Activated CD8-positive, alpha-beta memory T cell treated with anti-CD3 and anti-CD28 coated beads for 36 hours (primary cell): Measurements from ENCODE around the gene HAUS7. TPM values are rescaled to one million over a fixed set of nuclear protein-coding genes. Genes with fewer than 3 reads are reported as not detected.

Experiments
- CTCF ChIA-PET: fragments of 350-600 bp; sonication (Branson Sonifier 250); formaldehyde crosslinking; loops from one replicate; lab custom pipeline; 2021; ENCODE audit warnings: antibody characterized with exemption; lab: Charles Lee
- POLR2A ChIA-PET: fragments of 350-600 bp; sonication (Branson Sonifier 250); formaldehyde crosslinking; loops from one replicate; lab custom pipeline; 2021; ENCODE audit warnings: antibody characterized with exemption; lab: Charles Lee
- total RNA-seq, 2 experiments: library from RNA; stranded (reverse); gene quantifications; one replicate each; pipeline ENCODE4 v1.2.3, GENCODE V29; 2021

HAUS7 gene
- total RNA-seq, 2 experiments from 2014 or later, result 69.2 to 72.2 TPM

DNA sequence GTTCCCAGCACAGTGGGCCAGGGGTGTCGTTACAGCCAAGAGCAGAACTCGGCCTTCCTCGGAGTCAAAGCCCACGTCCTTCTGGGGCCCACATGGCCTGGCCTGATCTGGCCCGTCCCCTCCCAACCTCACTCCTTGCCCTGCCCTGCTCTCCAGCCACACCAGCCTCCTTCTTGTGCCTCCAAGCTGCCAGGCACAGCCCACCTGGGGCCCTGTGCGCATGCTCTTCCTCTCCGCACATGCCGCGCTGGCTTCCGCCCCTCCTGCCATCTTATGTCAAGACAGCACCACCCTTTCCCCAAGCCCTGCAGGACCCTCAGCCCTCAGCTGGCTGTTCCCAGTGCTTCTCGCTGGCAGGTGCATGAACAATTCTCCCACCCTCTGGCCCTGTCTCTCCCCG, 6.8 kb downstream of the HAUS7 start:
- ChIA-PET CTCF (no interaction called here), POLR2A (no interaction called here)

DNA sequence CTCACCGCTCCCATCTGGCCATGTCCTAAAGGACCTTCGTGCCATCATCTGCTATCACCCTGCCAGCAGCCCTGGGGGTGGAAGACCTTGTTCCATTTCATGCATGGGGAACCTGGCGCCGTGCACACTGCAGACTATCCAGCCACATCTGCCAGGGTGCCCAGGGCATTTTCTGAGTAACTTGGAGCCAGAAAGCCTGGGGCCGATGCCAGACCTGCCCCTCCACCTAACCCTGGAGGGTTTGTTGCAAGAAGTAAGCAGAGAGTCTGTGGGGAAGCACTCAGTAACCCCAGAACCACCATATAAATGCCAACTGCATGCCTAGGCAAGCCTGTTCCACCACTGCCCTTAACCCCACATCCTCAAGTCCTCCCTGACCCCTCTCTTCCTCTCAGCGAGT, 7.3 kb downstream of the HAUS7 start:
- ChIA-PET POLR2A (no interaction called here), CTCF (no interaction called here)

DNA sequence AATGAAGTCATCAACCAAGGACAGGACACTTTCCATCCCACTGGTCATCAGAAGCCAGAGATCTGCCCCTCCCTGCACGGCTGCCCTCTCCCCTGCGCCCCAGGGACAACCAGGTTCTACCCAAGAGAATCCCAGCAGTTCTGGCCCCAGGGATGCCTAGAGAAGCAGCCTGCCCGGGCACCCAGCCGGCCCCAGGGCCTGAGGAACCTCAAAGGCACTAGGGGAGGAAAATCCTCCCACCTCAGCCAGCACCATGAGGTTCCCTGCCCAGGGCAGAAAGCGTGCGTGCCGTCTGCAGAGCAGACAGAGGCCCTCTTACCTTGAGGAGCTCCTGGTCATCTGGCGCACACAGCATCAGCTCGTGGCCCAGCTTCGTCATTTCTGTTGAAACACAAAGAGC, 8.1 kb downstream of the HAUS7 start:
- ChIA-PET CTCF (no interaction called here), POLR2A (no interaction called here)

DNA sequence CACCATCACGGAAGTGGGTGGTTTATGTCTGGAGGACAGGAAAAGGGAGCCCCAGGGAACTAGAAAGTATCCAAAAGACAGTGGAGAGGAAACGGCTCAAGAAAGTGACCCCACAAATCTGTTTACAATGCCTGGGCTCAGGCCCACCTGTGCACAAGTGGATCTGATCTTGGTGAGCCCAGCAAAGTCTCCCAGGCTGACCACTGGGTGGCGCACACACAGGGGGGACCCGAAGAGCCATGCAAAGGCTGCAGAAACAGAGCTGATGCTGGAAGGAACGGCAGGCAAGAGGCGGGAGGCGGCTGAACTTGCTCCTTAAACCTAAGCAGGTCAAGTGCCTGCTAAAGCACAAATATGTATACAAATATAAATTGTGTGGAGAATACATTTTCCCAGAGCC, 9.6 kb downstream of the HAUS7 start:
- CTCF ChIA-PET, result interaction anchor here (0.6 to 1.6 kb wide), 2 partner anchors 9 to 46 kb away, joined by 3 to 16 read pairs; partner anchors contain the start of gene HAUS7
- POLR2A ChIA-PET, result interaction anchor here (0.7 kb wide), 1 partner anchor 1081 kb away, joined by 7 read pairs; no protein-coding TSS in a partner anchor

DNA sequence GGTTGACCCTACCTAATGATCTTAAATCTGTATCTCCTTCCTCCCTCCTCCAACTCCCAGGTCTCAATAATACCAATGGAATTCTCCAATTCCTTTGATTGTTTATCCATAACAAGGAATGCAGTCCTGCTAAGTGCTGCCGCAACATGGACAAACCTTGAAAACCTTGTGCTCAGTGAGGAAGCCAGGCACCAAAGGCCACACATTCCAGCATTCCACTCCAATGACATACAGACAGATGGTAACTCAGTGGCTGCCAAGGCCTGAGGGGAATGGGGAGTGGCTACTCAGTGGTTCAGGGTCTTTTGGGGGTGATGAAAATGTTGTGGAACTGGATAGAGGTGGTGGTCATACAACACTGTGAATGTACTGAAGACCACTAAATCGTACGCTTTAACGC, 10.4 kb downstream of the HAUS7 start:
- CTCF ChIA-PET, result interaction anchor here (1.6 kb wide), 1 partner anchor 47 kb away, joined by 16 read pairs; no protein-coding TSS in a partner anchor
- POLR2A ChIA-PET, result no interaction called here

DNA sequence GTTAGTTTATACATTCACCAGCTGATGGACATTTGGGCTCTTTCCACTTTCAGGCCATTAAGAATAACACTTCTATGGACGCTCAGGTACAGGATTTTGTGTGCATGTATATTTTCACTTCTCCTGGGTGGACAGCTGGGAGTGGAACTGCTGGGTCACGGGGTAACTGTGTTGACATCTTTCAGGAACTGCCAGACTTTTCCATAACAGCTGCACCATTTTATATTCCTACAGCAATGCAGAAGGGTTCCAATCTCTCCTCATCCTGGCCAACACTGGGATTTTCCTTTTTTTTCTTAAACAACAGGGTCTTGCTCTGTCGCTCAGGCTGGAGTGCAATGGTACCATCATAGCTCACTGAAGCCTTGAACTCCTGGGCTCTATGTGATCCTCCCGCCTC, 11.9 kb downstream of the HAUS7 start:
- ChIA-PET POLR2A (no interaction called here), CTCF (no interaction called here)

DNA sequence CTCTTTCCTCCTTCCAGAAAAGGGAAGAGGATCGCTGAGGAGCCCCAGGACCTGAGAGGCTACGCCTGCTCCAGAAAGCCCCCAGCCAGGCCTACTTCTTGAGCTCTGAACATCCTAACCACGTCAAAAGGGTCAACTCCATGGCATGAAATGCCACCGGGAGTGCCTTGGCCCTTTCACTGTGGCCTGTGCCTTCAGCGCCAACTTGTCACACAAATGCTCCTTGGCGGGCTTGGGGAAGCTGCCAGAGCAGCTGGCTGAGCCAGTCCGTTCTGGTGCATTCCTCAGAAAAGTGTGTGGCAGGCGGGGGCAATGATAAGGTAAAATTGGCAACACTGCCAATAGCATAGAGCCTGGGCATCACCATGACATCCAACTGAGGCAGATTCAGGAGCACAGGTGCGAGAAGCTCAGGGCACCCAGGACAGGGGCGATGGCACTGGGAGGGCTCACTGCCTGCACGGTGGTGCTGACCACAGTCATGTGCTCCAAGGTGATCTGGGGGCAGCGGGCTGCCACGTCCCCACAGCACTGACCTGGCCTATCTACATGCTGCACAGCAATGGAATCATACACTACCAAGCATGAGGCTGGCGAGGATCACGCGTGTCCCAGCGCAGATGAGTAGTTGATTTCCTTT, 12.4 kb downstream of the HAUS7 start:
- ChIA-PET POLR2A (no interaction called here), CTCF (no interaction called here)

DNA sequence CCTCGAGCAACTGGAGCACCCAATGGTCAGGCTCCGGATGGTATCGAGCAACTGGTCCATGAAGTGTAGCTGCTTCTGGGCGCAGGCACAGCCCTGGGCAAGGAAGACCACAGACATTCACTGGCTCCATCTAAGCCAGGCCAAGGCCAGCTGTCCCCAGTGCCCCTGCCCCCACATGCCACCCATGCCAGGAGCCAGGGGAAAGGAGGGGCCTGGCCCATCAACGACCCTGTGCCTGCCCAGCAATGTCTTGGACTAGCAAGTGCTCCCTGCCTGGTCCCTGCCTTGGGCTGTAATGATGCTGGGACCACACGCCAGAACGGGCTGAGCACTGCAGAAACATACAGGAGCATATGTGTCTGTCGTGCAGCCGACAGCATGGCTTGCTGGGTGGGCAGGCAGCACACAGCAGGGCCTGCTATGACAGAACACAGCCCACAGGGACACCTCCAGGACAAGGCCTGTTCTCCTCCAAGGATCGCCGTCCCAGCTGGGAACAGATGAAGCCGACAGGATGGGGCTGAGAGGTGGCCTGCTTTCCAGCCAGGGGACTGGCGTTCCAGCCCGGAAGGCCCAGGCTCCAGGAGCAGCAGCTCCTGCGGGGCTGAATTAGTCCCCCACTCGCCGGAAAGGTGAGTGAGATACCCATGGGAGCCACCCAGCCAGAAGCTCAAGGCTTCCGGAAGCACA, 13.1 kb downstream of the HAUS7 start:
- ChIA-PET CTCF (no interaction called here), POLR2A (interaction anchor here (0.5 kb wide), 1 partner anchor 16 kb away, joined by 3 read pairs; no protein-coding TSS in a partner anchor)

DNA sequence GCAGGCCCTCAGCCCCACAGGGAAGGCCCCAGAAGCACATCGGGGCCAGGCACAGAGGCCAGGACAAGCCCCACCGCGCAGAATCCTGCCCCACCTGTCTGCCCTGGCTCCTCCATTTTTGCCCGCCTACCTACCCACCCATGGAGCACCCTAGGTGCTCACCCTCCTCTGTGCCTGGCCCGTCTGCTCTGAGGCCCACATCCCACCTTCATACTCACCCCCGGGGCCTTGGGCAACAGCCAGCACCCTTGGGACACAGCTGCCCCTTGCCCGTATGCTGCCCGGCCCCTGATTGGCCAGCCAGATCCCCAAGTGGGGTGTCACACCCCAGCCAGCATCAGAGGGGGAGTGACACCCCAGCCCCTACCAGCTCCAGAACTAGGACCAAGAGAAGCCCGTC, 13.7 kb downstream of the HAUS7 start:
- ChIA-PET CTCF (no interaction called here), POLR2A (interaction anchor here (0.5 kb wide), 1 partner anchor 17 kb away, joined by 3 read pairs; no protein-coding TSS in a partner anchor)

DNA sequence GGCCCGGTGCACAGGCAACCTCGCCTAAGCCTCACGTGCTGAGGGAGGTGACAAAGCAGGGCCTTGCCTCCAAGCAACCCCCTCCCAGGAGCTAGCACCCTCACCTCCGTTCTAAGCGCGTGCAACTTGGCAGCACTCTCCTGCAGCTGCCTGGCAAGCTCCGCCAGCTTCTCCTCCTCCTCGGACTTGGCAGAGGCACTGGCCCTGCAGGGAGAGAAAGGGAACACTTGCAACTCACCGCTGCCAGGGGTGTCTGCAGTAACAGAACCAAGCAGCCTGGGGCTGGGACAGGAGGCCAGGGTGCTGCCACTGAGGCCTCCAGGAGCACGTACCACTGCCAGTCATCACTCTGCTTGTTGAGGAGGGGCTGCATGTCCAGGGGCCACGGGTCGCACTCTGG, 14.2 kb downstream of the HAUS7 start:
- ChIA-PET CTCF (no interaction called here), POLR2A (no interaction called here)

DNA sequence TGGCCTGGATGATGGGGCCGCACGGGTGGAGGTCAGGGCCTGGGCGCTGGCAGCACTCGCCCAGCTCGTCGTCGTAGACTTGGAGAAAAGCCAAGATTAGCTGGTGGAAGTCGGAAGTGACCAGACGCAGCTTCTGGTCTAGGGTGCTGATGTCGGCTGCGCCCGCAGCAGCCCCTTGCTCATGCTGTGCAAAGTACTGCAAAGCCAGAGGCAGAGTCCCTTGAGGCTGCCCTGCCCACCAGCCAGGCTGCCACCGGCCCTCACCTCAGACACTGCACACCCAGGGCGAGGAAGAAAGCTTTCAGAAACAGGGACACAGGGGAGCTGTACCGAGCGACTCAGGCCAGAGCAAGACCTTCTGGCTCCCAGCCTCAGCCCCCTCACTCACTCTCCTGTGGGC, 14.8 kb downstream of the HAUS7 start:
- CTCF ChIA-PET, result no interaction called here
- POLR2A ChIA-PET, result no interaction called here

DNA sequence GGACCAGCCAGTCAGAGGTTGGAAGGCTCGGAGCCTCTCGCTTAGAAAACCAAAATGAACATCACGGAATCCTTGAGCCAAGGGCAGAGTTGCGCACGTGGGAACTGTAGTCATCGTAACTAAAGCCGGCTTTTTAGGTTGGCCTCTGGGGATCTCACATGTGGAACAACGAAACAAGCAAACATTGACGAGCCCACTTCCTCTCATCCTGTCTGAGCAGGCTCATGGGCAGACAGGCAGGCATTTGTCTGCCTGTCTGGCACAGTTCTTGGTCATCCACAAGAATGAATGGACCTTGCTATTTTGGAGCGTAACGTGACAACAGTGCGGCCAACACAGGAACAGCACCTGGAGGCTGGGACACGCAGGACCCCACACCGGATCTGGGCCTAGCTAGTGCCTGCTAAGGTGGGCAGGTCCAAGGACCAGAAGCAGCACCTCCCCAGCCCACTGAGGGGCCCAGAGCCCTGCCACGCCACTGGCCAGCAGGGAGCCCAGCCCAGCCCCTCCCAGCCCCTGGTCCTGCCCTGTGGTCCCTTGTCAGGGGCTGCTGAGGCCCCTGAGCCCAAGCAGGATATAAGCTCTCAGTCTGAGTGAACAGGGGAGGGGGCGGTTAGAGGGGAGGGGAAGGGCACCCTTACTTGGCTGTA, 15.3 kb downstream of the HAUS7 start:
- CTCF ChIA-PET, result no interaction called here
- POLR2A ChIA-PET, result no interaction called here

DNA sequence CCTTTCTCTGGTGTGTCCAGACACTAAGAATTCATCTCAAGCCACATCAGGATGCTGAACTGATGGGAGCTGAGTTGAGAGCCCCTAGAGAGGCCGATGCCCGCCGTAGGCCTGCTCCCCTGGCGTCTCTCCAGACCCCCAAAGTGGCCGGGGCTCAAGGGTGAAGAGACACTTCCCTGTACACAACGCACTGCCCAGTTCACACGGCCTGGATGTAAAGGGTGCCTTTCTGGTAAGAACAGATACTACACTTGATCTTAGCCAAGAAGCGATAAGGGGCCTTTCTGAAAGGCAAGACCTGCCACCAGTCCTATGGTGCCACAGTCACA, 19.5 kb downstream of the HAUS7 start:
- CTCF ChIA-PET, result no interaction called here
- POLR2A ChIA-PET, result no interaction called here

DNA sequence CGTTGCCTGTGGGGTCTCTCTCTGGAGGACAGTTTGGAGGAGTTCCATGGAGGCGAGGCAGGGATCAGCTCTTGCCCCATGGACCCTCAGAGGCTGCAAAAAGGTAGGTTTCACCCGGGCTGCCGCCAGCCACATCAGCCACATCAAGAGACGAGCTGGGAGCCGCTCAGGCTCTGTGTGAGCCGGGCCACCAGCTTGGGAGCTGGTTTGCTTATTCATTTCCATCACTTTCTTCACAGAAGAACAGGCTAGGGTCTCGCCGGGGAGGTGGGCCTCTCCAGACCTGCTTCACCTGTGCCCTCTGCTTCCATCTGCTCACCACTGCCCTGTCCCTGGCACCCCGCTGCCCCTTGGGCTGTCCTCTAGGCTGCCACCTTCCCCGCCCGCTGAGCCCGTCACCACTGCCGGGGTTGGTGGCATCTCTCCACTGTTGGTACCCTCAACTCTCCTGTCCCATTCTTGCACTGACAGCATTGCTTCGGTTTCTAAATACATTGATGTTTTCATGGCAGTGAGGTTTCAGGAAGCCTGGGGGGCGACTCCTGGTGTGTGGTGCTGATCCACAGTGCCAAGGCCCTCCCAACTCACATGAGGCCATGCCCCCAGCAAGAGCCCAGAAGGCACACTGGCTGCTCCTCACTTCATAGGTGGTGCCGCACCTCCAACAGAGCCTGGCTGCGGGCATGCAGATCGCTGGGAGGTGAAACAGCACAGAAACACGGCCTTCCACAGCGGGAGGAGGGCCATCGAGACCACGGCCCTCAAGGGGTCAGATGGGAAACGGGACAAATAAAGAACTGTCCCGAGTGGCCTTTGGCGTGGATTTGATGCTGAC, 20.0 kb downstream of the HAUS7 start:
- CTCF ChIA-PET, result no interaction called here
- POLR2A ChIA-PET, result no interaction called here

DNA sequence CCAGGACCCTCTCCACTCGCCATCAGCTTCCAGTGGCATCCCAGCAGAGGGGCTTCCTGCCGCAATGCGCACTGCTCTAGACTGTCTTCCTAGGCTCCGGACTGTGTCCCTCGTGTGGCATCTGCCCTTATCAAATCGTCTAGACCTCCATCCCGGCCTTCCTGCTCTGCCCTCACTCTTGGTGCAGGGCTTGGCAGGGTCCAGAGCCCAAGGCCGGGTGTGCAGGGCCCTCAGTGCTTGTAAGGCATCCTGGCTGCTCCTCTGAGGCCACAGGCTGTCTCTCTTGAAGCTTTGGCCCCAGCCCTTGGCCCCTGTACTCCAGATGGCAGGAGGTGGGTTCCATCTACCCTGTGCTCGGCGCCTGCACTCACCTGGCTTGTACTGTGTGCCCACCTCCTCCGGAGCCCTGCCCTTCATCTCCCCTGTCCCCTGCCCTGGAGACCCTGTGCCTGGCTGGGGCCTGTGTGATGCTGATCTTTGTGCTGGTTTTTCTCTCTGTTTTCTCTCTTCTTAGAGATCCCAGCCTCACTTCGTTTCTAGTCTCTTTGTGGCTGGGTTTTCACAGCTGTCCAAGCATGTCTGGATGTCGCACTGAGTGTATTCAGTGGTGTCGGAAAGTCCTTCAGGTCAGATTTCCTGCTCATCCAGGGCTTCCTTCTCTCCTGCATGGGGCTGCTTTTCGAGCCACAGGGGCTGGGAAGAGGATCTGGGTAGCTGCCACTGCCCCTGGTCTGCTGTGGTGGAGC, 20.8 kb downstream of the HAUS7 start:
- POLR2A ChIA-PET, result no interaction called here
- CTCF ChIA-PET, result no interaction called here

DNA sequence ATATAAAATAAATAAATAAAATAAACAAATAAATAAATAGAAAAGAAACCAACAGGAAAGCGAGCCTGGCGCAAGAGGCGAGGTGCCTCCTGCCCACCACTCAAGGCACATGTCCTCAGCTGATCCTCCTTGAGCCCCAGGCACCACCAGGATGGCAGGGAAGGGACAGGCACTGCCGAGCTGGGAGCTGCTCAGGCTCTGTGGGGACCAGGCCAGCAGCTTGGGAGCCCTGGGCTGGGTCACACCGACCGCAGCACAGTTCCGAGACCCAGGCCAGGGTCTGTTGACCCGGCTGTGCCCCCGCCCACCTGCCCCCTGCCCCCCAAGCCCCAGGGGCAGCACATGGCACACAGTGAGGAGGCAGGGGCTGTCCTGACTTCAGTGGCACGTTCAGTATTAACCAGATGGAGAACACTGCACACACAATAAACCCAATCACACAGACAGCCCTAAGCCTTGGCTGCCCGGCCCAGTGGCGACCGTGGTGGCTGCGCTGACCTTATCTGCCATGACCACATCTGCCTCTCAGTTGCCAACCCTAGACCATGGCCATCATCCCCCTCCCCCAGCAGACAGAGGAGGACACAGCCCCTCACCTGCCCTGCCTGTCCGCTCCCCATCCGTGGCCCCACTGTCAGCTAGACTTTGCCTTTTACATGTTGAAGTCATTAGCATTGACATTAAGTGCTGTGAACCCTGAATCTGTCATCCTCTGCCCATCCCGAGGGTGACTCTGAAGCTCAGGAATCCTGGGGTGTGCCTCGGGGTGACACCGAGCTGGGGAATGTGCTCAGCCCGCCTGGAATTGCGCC, 21.6 kb downstream of the HAUS7 start:
- ChIA-PET CTCF (no interaction called here), POLR2A (no interaction called here)

DNA sequence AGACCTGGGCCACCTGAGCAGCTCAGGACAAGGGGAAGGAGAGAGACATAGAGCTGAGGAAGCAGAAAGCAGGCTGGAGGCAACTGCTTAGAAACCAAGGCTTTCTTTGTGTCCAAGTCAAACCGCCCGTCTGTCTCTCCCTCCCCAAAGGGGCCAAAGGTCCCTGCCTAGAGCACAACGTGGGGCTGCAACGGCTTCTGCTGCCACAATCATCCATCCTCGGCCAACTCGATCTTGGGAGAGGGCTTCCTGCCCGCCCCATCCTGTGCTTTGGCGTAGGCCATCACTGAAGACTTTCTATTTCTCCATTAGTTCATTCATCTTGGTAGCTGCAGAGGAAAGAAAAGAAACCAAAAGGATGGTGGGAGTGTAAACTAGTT, 22.8 kb downstream of the HAUS7 start:
- ChIA-PET CTCF (no interaction called here), POLR2A (no interaction called here)

DNA sequence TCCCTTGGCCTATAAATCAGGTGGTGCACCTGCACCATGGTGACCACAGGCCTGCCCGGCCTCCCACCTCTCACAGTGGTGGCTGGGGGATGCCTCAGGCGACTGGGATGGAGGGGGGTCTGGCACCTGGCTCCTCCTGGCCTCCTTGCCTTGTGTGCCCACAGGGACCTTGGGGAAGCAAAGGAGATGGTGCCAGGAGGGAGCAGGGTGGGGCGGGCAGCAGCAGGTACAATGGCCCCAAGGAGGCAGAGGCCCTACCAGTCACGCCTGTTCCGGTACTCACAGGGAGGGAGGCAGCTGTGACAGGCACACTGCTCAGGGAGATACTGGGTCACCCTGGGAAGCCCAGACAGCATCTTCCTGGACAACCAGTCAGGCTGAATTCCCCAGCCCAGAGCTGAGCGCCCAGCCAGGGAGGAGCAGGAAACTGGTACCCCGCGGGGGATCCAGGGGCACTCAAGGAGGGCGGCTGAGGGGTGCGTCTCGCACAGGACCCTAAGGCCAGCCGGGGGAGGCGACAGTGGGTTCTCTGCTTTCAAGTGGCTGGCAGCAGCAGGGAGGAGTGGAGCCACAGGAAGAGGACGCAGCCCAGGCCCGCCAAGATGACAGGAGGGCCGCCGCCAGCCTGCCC, 23.3 kb downstream of the HAUS7 start:
- ChIA-PET CTCF (no interaction called here), POLR2A (no interaction called here)
